ENCODE measurements around the gene SRGN. TPM values are rescaled to one million over a fixed set of nuclear protein-coding genes. Genes with fewer than 3 reads are reported as not detected.
"Not testable (repeated sequence)": the region's sequence is repeated elsewhere in the genome, so short reads cannot be mapped to it uniquely, and the experiment has no call there.

SRGN gene, protein sequence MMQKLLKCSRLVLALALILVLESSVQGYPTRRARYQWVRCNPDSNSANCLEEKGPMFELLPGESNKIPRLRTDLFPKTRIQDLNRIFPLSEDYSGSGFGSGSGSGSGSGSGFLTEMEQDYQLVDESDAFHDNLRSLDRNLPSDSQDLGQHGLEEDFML
- polyA plus RNA-seq (ENCODE audit: insufficient read length in 12 of 12): 10 to 100 TPM in 11 of 12 donors, not detected in 1; 17.4 to 50.8 (median 25.2) TPM
- long read RNA-seq, donor 1, transcript SRGN-201 (3 exons, 1,208 nt): major isoform, 20 of 20 reads
- long read RNA-seq, donor 1, partial matches to known transcripts: 0 of 20 reads
- long read RNA-seq, donor 1, other reads (novel, unspliced or antisense): 0 of 20 reads
- long read RNA-seq, donor 2, transcript SRGN-201 (3 exons, 1,208 nt): major isoform, 26 of 26 reads
- long read RNA-seq, donor 2, partial matches to known transcripts: 0 of 26 reads
- long read RNA-seq, donor 2, other reads (novel, unspliced or antisense): 0 of 26 reads
- long read RNA-seq, donor 3, transcript SRGN-201 (3 exons, 1,208 nt): major isoform, 16 of 16 reads
- long read RNA-seq, donor 3, partial matches to known transcripts: 0 of 16 reads
- long read RNA-seq, donor 3, other reads (novel, unspliced or antisense): 0 of 16 reads
- long read RNA-seq, donor 4, transcript SRGN-201 (3 exons, 1,208 nt): major isoform, 11 of 11 reads
- long read RNA-seq, donor 4, partial matches to known transcripts: 0 of 11 reads
- long read RNA-seq, donor 4, other reads (novel, unspliced or antisense): 0 of 11 reads
- long read RNA-seq, donor 5: 0 reads
- long read RNA-seq, donor 6, transcript SRGN-201 (3 exons, 1,208 nt): major isoform, 15 of 15 reads
- long read RNA-seq, donor 6, partial matches to known transcripts: 0 of 15 reads
- long read RNA-seq, donor 6, other reads (novel, unspliced or antisense): 0 of 15 reads
- long read RNA-seq, donor 7, transcript SRGN-201 (3 exons, 1,208 nt): major isoform, 11 of 11 reads
- long read RNA-seq, donor 7, partial matches to known transcripts: 0 of 11 reads
- long read RNA-seq, donor 7, other reads (novel, unspliced or antisense): 0 of 11 reads
- long read RNA-seq, donor 8, transcript SRGN-201 (3 exons, 1,208 nt): major isoform, 39 of 40 reads
- long read RNA-seq, donor 8, partial matches to known transcripts: 0 of 40 reads
- long read RNA-seq, donor 8, other reads (novel, unspliced or antisense): 0 of 40 reads
- long read RNA-seq, donor 9, transcript SRGN-201 (3 exons, 1,208 nt): major isoform, 24 of 24 reads
- long read RNA-seq, donor 9, partial matches to known transcripts: 0 of 24 reads
- long read RNA-seq, donor 9, other reads (novel, unspliced or antisense): 0 of 24 reads
- long read RNA-seq, donor 10, transcript SRGN-201 (3 exons, 1,208 nt): major isoform, 26 of 26 reads
- long read RNA-seq, donor 10, partial matches to known transcripts: 0 of 26 reads
- long read RNA-seq, donor 10, other reads (novel, unspliced or antisense): 0 of 26 reads
- long read RNA-seq, donor 11, transcript SRGN-201 (3 exons, 1,208 nt): major isoform, 24 of 25 reads
- long read RNA-seq, donor 11, partial matches to known transcripts: 0 of 25 reads
- long read RNA-seq, donor 11, other reads (novel, unspliced or antisense): 0 of 25 reads

DNA sequence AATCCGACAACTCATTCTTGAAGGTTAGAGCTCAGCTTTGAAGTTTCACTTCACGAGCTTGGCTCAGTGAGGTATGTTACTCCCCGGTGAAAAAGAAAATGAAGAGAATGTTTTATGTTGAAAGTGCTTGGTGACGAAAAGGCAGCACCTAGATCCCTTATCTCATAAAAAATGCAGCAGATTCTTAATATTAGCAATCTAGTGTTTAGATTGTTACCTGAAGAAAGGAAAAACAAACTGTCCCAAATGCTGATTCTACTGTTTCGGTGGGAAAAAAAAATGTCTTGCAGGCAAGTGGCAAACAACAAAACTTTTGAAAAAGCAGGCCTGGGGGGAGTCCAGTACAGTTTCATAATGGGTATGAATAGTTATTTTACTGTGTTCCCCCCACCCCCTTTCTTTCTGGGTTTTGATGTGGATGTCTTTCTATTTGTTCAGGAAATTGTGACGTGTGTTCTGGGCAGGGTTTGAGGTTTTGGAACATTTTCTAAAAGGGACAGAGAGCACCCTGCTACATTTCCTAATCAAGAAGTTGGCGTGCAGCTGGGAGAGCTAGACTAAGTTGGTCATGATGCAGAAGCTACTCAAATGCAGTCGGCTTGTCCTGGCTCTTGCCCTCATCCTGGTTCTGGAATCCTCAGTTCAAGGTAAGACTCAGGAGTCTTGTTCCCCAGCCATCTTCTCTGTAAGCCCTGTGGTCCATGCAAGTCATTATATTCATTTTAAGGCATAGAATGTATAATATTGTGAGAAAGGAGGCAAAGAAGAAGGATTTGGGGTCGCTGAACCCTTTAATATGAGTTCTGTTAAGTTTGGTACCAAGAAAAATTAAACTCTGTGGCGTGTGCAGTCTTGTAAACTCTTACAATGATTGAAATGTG lies at the start of gene SRGN:
Gene SRGN (plus strand): TSS at position 514 of the 881 bp plus-strand sequence. CDS start 55 bp downstream, at position 569.
- peak; percentile 56 for DNase-seq

DNA sequence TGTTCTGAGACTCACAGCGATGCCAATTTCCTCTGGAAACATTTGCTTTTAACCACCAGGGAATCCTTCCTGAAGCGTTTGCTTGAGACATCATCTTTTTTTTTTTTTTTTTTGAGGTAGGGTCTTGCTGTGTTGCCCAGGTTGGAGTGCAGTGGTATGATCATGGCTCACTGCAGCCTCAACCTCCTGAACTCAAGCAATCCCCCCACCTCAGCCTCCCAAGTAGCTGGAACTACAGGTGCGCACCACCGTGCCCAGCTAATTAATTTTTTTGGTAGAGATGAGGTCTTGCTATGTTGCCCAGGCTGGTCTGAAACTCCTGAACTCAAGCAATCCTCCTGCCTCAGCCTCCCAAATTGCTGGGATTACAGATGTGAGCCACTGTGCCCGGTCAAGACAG lies 47.0 kb upstream of the SRGN start:
- not testable (repeated sequence) for DNase-seq

DNA sequence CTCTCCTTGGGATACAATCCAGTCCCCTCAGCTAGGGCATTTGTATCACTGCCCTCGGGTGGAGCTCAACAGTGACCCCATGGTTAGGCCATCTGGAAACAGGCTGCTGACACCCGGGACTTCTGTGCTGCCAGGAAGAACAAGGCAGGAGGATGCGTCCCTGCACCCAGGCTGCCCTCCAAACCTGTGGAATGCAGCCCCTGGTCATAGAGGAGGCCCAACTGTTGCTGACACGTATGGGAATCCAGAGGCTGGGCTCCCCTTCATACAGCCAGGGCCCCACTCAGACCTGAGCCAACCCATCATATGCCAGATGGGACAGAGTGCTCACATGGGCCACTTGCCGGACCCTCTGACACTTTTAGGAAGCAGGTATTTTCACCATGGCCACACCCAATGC lies 45.5 kb upstream of the SRGN start:
- DNase-seq: no peak

DNA sequence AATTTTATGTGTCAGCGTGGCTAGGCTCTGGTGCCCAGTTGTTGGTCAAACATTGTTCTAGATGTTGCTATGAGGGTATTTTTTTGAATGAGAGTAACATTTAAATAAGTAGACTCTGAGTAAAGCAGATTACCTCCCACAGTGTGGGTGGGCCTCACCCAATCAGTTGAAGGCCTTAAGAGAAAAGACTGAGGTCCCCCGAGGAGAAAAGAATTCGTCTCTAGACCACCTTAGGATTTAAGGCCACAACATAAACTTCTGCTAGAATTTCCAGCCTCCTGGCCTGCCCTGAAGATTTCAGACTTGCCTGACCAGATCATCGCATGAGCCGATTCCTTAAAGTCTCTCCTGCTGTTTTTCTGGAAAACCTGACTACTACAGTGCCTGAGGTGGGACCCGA lies 45.1 kb upstream of the SRGN start:
- DNase-seq: no peak

DNA sequence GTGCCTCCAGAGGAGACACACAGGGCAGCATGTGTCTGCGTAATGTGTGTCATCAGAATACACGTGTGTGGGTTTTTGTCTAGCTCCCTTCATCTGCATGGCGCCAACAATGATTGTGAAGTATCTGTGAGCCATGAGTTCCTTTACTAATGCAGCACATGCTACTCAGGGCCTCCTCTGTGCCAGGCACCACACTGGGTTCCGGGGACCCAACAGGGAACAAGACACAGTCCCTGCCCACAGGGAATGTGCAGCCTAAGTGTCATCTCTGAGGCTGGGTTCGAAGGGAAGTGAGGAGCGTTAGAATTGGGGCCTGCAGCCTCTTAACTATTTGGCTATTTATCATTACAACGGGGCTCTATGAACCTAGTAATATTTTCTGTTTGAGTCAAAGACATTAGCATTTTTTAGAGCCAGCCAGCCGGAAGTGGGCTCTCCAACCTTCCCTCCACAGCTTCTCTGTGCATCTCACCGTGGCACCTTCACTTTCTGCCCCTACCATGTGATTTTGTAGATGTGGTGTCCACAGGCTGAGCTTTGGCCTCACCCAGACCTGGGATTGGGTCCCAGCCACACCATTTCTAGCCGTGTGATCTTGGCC lies 43.9 kb upstream of the SRGN start:
- DNase-seq: no peak

DNA sequence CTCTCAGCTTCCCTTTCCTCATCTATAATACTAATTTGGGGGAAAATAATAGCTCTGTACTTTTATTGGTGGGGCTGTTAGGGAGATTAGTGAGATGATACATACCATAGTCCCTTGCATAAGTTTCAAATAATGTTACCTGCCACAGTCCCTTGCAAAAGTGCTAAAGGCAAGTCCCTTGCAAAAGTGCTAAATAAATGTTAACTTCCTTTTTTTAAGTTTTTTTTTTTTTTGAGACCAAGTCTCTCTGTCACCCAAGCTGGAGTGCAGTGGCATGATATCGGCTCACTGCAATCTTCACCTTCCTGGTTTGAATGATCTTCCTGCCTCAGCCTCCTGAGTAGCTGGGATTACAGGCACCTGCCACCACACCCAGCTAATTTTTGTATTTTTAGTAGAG lies 43.4 kb upstream of the SRGN start:
- no peak for DNase-seq

DNA sequence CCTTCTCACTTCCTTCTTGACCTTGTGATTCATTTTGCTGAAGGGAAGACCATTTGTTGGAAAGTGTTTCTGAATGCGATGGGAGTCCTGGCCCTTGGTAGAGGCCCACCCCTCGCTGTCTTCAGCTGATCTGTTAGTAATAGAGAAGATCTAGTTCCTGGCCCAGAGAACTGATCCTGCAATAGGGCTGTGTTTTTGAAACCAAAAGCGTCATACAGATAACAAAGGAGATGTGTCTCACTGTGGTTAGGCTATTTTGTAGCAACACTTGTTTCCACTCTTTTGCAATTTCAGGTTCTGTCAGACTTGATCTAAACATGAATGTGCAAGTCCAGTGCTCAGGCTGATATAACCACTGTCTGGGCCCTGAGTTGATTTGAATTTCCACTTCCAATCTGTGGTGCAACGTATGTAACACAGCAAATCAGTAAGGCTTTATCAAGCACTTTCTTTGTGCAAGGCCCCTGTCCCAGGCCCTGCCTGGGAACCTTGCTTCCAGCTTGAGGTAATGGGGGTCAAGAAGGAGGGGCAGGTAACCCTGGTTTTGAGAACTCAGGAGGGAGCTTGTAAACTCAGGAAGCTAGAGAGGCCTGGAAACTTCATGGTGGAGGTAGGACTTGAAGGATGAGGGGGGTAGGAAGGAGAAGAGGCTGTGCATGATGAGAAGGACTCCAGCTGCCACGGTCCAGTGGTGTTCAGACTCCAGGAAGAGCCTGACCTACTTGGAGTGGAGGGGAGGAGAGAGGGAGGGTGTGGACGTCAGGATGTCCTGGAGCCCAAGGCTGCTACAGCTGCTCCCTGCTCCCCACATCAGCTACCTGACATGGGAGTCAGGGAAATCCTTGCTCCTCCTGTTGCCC lies 42.2 kb upstream of the SRGN start:
- DNase-seq: no peak

DNA sequence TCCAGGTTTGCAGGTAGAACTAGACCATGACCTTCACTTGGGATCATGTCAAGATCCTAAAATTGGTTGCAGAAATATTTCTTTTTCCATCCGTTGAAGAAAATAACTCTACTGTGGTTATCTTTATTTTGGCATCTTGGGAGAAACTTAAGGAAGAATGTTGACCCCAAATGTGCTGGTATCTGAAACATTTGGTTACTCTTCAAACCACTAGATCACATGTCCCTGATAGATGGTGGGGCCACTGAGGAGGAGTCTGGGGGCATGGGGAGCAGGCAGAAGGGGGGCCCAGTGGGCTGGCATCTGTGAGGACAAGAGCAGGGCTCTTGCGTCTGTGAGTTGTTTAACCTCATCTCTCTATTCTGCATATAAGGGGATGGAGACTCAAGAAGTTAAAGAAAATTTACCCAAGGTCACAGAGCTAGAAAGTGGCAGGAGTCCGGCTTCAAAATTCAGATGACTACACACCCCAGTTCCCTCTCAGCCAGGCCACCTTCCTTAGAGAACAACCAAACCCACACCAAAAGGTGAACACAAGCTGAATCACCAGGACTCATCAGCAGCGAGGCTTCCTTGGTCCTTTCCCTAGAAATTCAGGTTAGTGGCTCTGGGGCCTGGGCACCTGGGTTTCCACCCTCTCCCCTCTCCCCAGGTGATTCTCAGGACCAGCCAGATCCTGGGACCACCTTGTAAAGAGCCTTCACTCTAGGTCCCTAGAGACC lies 40.6 kb upstream of the SRGN start:
- DNase-seq: no peak

DNA sequence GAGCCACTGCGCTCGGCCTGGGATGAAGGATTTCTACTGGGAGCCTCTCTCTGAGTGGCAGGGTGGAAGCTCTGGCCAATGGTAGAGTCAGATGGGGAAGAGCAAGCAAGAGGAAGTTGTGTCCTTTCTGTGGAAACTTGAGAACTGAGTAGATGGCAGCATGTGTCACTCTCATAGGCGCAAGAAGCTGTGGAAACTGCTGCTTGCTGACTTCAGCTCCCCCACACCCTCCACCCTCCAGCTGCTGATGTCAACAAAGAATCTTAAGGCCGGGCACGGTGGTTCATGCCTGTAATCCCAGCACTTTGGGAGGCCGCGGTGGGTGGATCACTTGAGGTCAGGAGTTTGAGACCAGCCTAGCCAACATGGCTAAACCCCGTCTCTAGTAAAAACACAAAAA lies 39.8 kb upstream of the SRGN start:
- no peak for DNase-seq

DNA sequence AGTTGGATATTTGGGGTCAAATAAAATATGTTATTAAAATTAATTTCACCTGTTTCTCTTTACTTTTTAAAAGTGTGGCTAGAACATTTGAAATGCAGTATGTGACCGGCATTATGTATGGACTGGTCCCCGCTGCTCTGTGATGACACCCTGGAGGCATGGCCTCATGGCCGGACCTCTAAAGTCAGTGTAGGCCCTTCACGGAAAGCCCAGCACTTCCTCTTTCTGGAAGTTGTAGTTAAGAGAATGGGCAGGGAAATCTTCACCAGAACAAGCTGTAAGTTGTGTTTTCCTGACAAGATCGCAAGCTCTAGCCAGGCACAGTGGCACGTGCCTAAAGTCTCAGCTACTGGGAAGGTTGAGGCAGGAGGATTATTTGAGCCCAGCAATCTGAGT lies 38.3 kb upstream of the SRGN start:
- DNase-seq: no peak

DNA sequence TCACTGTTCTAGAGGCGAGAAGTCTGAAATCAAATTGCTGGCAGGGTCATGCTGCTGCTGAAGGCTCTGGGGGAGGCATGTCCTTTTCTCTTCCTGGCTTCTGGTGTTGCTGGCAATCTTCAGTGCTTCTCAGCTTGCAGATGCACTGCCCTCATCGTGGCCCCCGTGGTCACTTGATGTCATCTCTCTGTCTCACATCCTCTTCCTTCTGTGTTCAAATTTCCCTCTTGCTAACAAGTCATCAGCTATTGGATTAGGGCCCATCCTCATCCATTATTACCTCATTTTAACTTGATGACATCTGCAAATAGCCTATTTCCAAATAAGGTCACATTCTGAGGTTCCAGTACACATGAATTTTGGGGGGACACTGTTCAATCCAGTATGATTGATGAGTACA lies 36.6 kb upstream of the SRGN start:
- no peak for DNase-seq

DNA sequence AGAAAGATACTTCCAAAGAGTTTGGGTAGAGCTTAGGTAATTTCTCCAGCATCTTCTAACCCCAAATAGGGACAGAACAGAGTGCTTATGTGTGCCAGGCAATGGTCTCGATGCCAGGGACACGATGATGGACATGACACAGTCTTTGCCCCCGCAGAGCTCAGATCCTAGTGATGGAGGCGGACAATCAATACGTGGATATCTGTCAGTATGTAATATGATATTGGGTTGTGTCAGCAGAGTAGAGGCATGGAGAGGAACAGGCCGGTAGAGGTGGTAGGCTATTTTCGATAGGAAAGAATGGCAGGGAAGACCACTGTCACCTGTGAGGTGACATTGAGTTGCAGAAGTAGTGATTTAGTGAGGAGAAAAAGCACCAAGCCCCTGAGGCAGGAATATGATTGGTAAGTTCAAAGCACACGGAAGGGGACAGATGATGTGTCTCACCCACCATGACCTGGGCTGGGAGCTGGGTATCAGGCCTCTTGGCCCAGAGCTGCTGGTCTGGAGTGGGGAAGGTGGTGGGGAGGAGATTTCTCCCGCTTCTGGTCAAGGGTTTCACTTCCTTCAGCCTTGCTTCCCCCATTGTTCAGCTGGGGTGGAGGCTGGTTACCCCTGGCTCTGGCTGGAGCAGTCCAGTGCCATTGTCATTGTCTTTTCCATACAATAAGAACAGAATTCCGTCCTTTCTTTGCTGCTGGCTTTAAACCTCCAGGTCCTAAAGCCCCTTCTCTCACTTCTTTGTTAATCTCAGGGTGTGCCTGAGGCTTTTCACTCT lies 36.0 kb upstream of the SRGN start:
- DNase-seq: no peak

DNA sequence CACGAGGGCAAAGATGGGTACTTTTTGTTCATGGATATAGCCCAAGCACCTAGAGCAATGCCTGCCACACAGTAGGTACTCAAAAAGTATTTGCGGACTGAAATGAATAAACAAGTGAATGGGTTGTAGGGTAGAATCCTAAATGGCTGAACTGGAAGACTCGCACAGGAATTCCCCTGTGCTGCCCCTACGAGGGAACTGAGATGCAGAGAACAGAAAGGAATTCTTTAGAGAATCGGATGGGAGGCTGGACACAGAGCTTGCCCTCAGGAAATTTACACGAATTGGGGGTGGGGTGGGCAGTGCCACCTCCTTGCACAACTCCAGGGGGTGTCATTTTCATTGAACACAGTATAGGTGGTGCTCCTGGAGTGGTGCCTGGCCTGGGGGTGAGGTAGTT lies 35.2 kb upstream of the SRGN start:
- no peak for DNase-seq

DNA sequence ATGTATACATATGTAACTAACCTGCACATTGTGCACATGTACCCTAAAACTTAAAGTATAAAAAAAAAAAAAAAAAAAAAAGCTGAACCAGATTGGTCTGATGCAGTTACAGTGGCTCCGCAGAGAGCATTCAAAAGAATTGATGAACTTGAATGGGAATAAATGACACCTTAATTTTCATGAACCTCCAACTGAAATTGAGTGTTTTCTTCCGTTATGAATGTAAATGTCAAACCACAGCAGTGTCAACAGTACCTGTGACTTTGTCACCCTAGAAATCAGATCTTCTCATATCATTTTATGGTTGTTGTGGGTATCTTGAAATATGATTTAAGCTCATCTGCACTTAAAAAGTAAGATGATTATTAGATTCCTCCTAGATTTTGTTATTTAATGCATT lies 32.7 kb upstream of the SRGN start:
- no peak for DNase-seq

DNA sequence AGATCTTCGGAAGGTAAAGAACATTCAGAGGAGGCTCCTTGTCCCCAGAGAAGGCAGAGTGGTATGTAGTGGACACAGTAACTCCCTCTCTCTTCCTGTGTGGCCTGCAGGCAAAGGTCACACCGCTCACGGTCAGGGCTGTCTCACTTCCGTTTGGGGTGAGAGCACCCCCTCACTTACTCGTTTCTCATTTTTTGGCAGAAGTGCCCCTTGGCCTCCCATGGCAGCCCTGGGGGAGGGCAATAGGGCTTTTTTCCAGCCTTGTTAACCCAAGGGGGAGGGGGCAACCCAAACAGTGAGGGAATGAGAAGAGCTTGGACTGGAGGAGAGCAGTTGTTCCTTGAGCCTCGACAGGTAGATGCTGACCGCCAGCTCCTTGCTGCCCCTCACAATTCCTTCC lies 31.8 kb upstream of the SRGN start:
- no peak for DNase-seq

DNA sequence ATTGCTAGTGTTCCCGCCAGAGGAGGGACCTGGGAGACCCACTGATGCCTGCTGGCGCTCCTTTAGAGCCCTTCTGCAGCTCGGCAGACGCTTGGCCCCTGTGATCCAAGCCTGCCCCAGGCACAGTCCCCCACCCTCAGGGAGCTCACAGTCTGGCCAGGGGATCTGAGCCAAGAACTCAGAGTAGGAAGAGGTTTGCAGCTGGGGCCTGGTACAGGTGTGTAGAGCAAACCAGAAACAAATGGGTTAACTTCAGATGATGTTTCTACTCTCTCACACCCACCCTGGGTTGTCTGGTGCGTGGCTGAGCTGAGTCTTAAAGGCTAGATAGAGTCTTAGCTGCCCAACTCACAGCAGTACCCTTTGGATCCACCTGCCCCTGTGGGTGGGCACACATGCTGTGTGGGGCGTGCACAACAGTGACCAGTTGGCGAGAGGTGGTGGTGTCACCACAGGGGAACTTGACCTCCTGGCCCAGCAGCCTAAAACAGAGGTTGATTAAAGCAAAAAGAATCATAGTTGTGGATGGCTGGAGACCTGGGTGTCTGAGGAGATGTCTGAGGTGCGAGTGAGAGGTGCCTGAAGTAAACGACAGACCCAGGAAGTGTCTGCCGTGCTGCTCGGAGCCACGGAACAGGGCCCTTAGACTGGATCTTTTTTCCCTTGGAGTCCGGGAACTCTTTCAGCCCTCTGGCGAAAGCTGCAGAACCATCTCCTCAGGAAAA lies 31.2 kb upstream of the SRGN start:
- DNase-seq: no peak
